SU-DHL-6 (cell line): ENCODE measurements around the gene SCN4A.

Experiments used
- CTCF ChIP-seq: fragments of 200-600 bp; sonication (generic); IDR thresholded peaks from one replicate; pipeline ENCODE4 v1.5.1; 2017; ENCODE audit warnings: antibody characterized with exemption, mild to moderate bottlenecking, low read length, moderate library complexity; ENCODE audit not compliant: insufficient read depth, poor library complexity, severe bottlenecking
- EZH2phosphoT487 ChIP-seq: fragments of 200-600 bp; sonication (generic), shearing (Covaris generic); conservative IDR thresholded peaks from 2 replicates; pipeline ENCODE4 v1.6.1; 2018; ENCODE audit warnings: mild to moderate bottlenecking, antibody characterized with exemption, low read length, moderate library complexity, mixed read lengths

- no peak for TF ChIP-seq CTCF
- no peak for TF ChIP-seq EZH2phosphoT487
Measured at GRCh38 chr17:63929860-63930766, 42.6 kb downstream of the SCN4A start.
